GM12878 (cell line): ENCODE measurements around the gene TXNRD1. TPM values are rescaled to one million over a fixed set of nuclear protein-coding genes. Genes with fewer than 3 reads are reported as not detected.
A peak's percentile ranks its signal among the peaks of the same experiment; 100 is the strongest.

Source experiments
- ATAC-seq: fragments of 200-7000 bp; cut with Tn5 transposase; 3 replicates; pipeline ENCODE4 v1.9.1; 2020; ENCODE audit warnings: mild to moderate bottlenecking, moderate library complexity
- BruUV-seq: library from RNA; stranded (reverse); fragments of 400-500 nt; replicated peaks from 2 replicates; lab custom pipeline; 2021; lab: Mats Ljungman, UMichigan
- CTCF ChIA-PET: fragments of 300-600 bp; sonication (Branson Sonifier 250); formaldehyde crosslinking; extraction: SDS; loops from one replicate; lab custom pipeline; 2021; ENCODE audit warnings: inconsistent platforms; lab: Yijun Ruan, JAX
- POLR2A ChIA-PET: fragments of 350-600 bp; formaldehyde crosslinking; extraction: SDS; loops from one replicate; lab custom pipeline; 2021; ENCODE audit warnings: inconsistent platforms; lab: Charles Lee
- RAD21 ChIA-PET: fragments of 300-600 bp; sonication (Branson Sonifier 250); formaldehyde crosslinking; loops from one replicate; lab custom pipeline; 2023; ENCODE audit warnings: antibody characterized with exemption; ENCODE audit not compliant: unreplicated experiment; lab: Charles Lee
- SMC1A ChIA-PET: fragments of 300-600 bp; sonication (Branson Sonifier 250); formaldehyde crosslinking; loops from one replicate; lab custom pipeline; 2023; ENCODE audit not compliant: unreplicated experiment, uncharacterized antibody; lab: Charles Lee
- DNase-seq: peaks from one replicate; pipeline ENCODE4 v3.0.0-alpha.2; 2011; ENCODE audit warnings: low read depth, low spot score
- FAIRE-seq: peaks from 3 replicates; lab custom pipeline; 2011; peaks lifted over from hg19 to GRCh38; lab: Jason Lieb, UNC
- H2AFZ ChIP-seq: 2 replicates; pipeline ENCODE4 v1.6.0; 2011; ENCODE audit warnings: low read depth, low read length, control low read depth; ENCODE audit not compliant: control insufficient read depth
- H3K27ac ChIP-seq: 2 replicates; pipeline ENCODE4 v1.5.1; 2011; ENCODE audit warnings: control low read depth; ENCODE audit not compliant: control insufficient read depth, insufficient read depth
- H3K27me3 ChIP-seq, 2 experiments: replicated peaks in 1 of 2; 2 replicates each; pipeline versions ENCODE4 v1.6.0 to v1.6.1; 2011; ENCODE audit warnings: low read length in 1 of 2; ENCODE audit not compliant: control insufficient read depth in 2 of 2, insufficient read depth in 2 of 2
- H3K36me3 ChIP-seq, 2 experiments: 2 replicates each; pipeline ENCODE4 v1.5.1; 2011; ENCODE audit warnings: low read length in 1 of 2; ENCODE audit not compliant: control insufficient read depth in 2 of 2, insufficient read depth in 2 of 2
- H3K4me1 ChIP-seq: 2 replicates; pipeline ENCODE4 v1.6.1; 2011; ENCODE audit warnings: mild to moderate bottlenecking, low read length, moderate library complexity, mixed read lengths; ENCODE audit not compliant: control insufficient read depth, insufficient read depth
- H3K4me2 ChIP-seq: 2 replicates; pipeline ENCODE4 v1.6.0; 2011; ENCODE audit warnings: control low read depth; ENCODE audit not compliant: control insufficient read depth, insufficient read depth
- H3K4me3 ChIP-seq: fragments of 200-600 bp; sonication (generic); 2 replicates; pipeline ENCODE4 v1.5.1; 2016
- H3K79me2 ChIP-seq: 2 replicates; pipeline ENCODE4 v1.6.0; 2011; ENCODE audit warnings: low read length; ENCODE audit not compliant: control insufficient read depth, insufficient read depth
- H3K9ac ChIP-seq: 2 replicates; pipeline ENCODE4 v1.8.0; 2011; ENCODE audit warnings: low read length, control low read depth, mixed read lengths; ENCODE audit not compliant: control insufficient read depth, insufficient read depth
- H3K9me3 ChIP-seq: replicated peaks from 3 replicates; pipeline ENCODE4 v1.5.1; 2011; ENCODE audit warnings: mild to moderate bottlenecking, low read length; ENCODE audit not compliant: control insufficient read depth, insufficient read depth
- H4K20me1 ChIP-seq: 2 replicates; pipeline ENCODE4 v1.6.0; 2011; ENCODE audit not compliant: control insufficient read depth, insufficient read depth
- BCLAF1 ChIP-seq: fragments of 450-650 bp; IDR thresholded peaks from 2 replicates; pipeline ENCODE4 v1.6.1; 2017; ENCODE audit warnings: antibody characterized with exemption, mild to moderate bottlenecking, moderate library complexity
- CHD2 ChIP-seq: IDR thresholded peaks from 2 replicates; pipeline ENCODE4 v1.6.1; 2011; ENCODE audit warnings: low read depth, low read length, improper control_type of control experiment, borderline replicate concordance
- CTCF ChIP-seq, 3 experiments: IDR thresholded peaks in 2 of 3; conservative IDR thresholded peaks in 1 of 3; 2 replicates each; pipeline ENCODE4 v1.5.1; 2011; ENCODE audit warnings: low read depth in 3 of 3, low read length in 3 of 3, mild to moderate bottlenecking in 3 of 3, control low read depth in 2 of 3, moderate library complexity in 2 of 3, inconsistent platforms in 1 of 3, mixed read lengths in 1 of 3; ENCODE audit not compliant: control insufficient read depth in 2 of 3, insufficient read depth in 1 of 3; ENCODE audit errors: extremely low read depth in 1 of 3
- GATAD2B ChIP-seq: fragments of 450-650 bp; conservative IDR thresholded peaks from 2 replicates; pipeline ENCODE4 v1.6.1; 2017; ENCODE audit warnings: low read depth, mild to moderate bottlenecking, moderate library complexity
- MEF2A ChIP-seq: IDR thresholded peaks from 2 replicates; pipeline ENCODE4 v1.6.1; 2011; ENCODE audit warnings: low read depth, mild to moderate bottlenecking, low read length, moderate library complexity; ENCODE audit not compliant: insufficient read depth
- SIN3A ChIP-seq: IDR thresholded peaks from 2 replicates; pipeline ENCODE4 v1.6.1; 2012; ENCODE audit warnings: low read depth, low read length, improper control_type of control experiment
- SP1 ChIP-seq: IDR thresholded peaks from one replicate; pipeline ENCODE4 v1.6.1; 2011; ENCODE audit warnings: low read depth, low read length
- SUPT20H ChIP-seq: IDR thresholded peaks from 2 replicates; pipeline ENCODE4 v1.6.1; 2011; ENCODE audit warnings: low read depth, mild to moderate bottlenecking, low read length, moderate library complexity, borderline replicate concordance; ENCODE audit not compliant: control insufficient read depth
- ZNF384 ChIP-seq: IDR thresholded peaks from 2 replicates; pipeline ENCODE4 v1.6.1; 2012; ENCODE audit warnings: low read depth, mild to moderate bottlenecking, low read length, improper control_type of control experiment, borderline replicate concordance
- WGBS: methylation state at CpG from one replicate; pipeline ENCODE4 v1.1.6; 2016; ENCODE audit warnings: low lambda C conversion rate; ENCODE audit not compliant: insufficient replicate concordance, insufficient coverage; ENCODE audit errors: missing lambda C conversion rate; 5-methylcytosine and 5-hydroxymethylcytosine counted together
- in situ Hi-C: fragments of 300-500 bp; cut with MboI; formaldehyde crosslinking; loops from 9 replicates; pipeline ENCODE4 v1.14.3; 2018; ENCODE audit warnings: mixed read lengths
- intact Hi-C: fragments of 100-400 bp; cut with micrococcal nuclease; formaldehyde crosslinking; loops from one replicate; pipeline ENCODE4 v1.14.2; 2022; ENCODE audit not compliant: unreplicated experiment
- polyA plus RNA-seq, 11 experiments: library from polyadenylated mRNA; depleted of rRNA in 4 of 11; unstranded in 6 of 11; stranded (reverse) in 5 of 11; fragments of >200 nt; fragmentation: Nextera tagmentation in 4 of 11; fragmentation: Illumina TruSeq in 1 of 11; extraction: Ambion mirVana in 4 of 11; extraction: Trizol in 1 of 11; gene quantifications; 1 replicate in 1 of 11; 2 replicates in 10 of 11; pipeline versions ENCODE4 v1.2.1 to v1.2.3, GENCODE V29; 2011 to 2016; ENCODE audit warnings: inconsistent platforms in 2 of 11, missing spikeins in 2 of 11, low read depth in 1 of 11
- total RNA-seq, 4 experiments: library from RNA; depleted of rRNA in 3 of 4; stranded (reverse); fragments of >200 nt in 3 of 4; fragmentation: Illumina TruSeq in 1 of 4; extraction: Trizol in 1 of 4; gene quantifications; 2 replicates each; pipeline versions ENCODE4 v1.2.1 to v1.2.3, GENCODE V29; 2013 to 2021

TXNRD1 gene
- total and polyA plus RNA-seq, 10 of the 15 experiments (the other 5 are each of a cell fraction or from before 2014, with no cell fraction given), result 52.6 to 84.6 (median 67.8) TPM

- no peaks in the 10 kb centered on the region; the same call in 1 of the 2 replicates for H4K20me1 ChIP-seq
- no peak for TF ChIP-seq SP1
- no peak for TF ChIP-seq MEF2A
- TF ChIP-seq CHD2, result no peak
- TF ChIP-seq BCLAF1, result no peak
- no peak for TF ChIP-seq CTCF (IDR thresholded peaks at IDR 0.05 in 2 of 3, conservative IDR thresholded peaks at IDR 0.05 in 1 of 3; ENCODE audit: control insufficient read depth in 2 of 3, extremely low read depth in 1 of 3, insufficient read depth in 1 of 3, low read depth in 3 of 3, low read length in 3 of 3)
- no peak for TF ChIP-seq ZNF384
- no peak for TF ChIP-seq SIN3A
- TF ChIP-seq SUPT20H, result no peak
- no peak for TF ChIP-seq GATAD2B
- peaks cover 65% of the 10 kb centered on the region for H3K79me2 ChIP-seq
- CTCF ChIA-PET, result interaction anchor here (0.6 to 1.5 kb wide), 4 partner anchors 8 to 185 kb away, joined by 3 to 6 read pairs (median 3); partner anchors contain the start of gene EID3
- RAD21 ChIA-PET, result no interaction called here
- 80% methylated on average over 9 of the region's 9 CpGs for WGBS
- intact Hi-C loops (loop anchor here (2.0 kb wide), 1 partner anchor 80 kb away; the partner anchor contains the start of gene TXNRD1), in situ Hi-C loops (no loop called here)
- no TSS peak for BruUV-seq
- no peaks in the 10 kb centered on the region for H3K27me3 ChIP-seq
- H3K36me3 ChIP-seq, result peaks cover 7 to 27% of the 10 kb centered on the region in 2 experiments
- H3K4me3 ChIP-seq, result no peak overlapping the region
- no peak overlapping the region for H3K27ac ChIP-seq
- no peak for DNase-seq
- H3K9me3 ChIP-seq, result no peaks in the 10 kb centered on the region
- no peak overlapping the region for H3K9ac ChIP-seq
- SMC1A ChIA-PET, result interaction anchor here (0.8 to 1.2 kb wide), 5 partner anchors 9 to 186 kb away, joined by 3 to 5 read pairs (median 3); partner anchors contain the start of gene TXNRD1
- no peak overlapping the region for H2AFZ ChIP-seq
- POLR2A ChIA-PET, result interaction anchor here (2.3 kb wide), 1 partner anchor 9 kb away, joined by 7 read pairs; no protein-coding TSS in a partner anchor
- no peak overlapping the region for H3K4me2 ChIP-seq
- peak; percentile 27 for FAIRE-seq
- no peaks in the 10 kb centered on the region; the same call in 1 of the 2 replicates for H3K4me1 ChIP-seq
- ATAC-seq, result no peak
Observed at GRCh38 chr12:104294927-104295668, 79.5 kb downstream of the TXNRD1 start.
